K562 (cell line): ENCODE measurements around the gene PFKP. TPM values are rescaled to one million over a fixed set of nuclear protein-coding genes. Genes with fewer than 3 reads are reported as not detected.

Source experiments
- ATAC-seq: fragments of 200-7000 bp; cut with Tn5 transposase; 3 replicates; pipeline ENCODE4 v1.9.1; 2020; ENCODE audit warnings: moderate library complexity
- BruUV-seq: library from RNA; stranded (reverse); fragments of 400-500 nt; replicated peaks from 2 replicates; lab custom pipeline; 2021; lab: Mats Ljungman, UMichigan
- CTCF ChIA-PET: fragments of 300-600 bp; formaldehyde crosslinking; extraction: SDS; loops from one replicate; lab custom pipeline; 2021; ENCODE audit warnings: low intra/inter-chr PET ratio; lab: Yijun Ruan, JAX
- POLR2A ChIA-PET: fragments of 300-600, 350-650 bp; sonication (Branson Sonifier 250); formaldehyde crosslinking; extraction: SDS; loops from one replicate; lab custom pipeline; 2021; ENCODE audit warnings: antibody characterized with exemption, inconsistent platforms; lab: Yijun Ruan, JAX
- DNase-seq, 4 experiments: peaks; one replicate each; pipeline versions ENCODE4 v3.0.0 to v3.0.0-alpha.2; 2011 to 2018; ENCODE audit warnings: low spot score in 3 of 4, mixed read lengths in 3 of 4; ENCODE audit errors: extremely low read depth in 1 of 4
- FAIRE-seq: peaks from 2 replicates; lab custom pipeline; 2011; peaks lifted over from hg19 to GRCh38; lab: Jason Lieb, UNC
- H2AFZ ChIP-seq: 2 replicates; pipeline ENCODE4 v1.6.0; 2011; ENCODE audit warnings: low read depth, low read length, control low read depth, inconsistent platforms
- H3K27ac ChIP-seq: fragments of 200-600 bp; 3 replicates; pipeline ENCODE4 v1.8.0; 2011; ENCODE audit warnings: low read depth, mild to moderate bottlenecking, control low read depth, inconsistent platforms, low read length, moderate library complexity, mixed read lengths; ENCODE audit errors: extremely low read depth
- H3K27me3 ChIP-seq, 2 experiments: fragments of 300-600 bp in 1 of 2; 2 replicates in 1 of 2; 3 replicates in 1 of 2; pipeline versions ENCODE4 v1.6.0 to v1.8.0; 2011; ENCODE audit warnings: inconsistent platforms in 2 of 2, low read length in 2 of 2, mild to moderate bottlenecking in 1 of 2, mixed read lengths in 1 of 2, moderate library complexity in 1 of 2; ENCODE audit not compliant: control insufficient read depth in 2 of 2, insufficient read depth in 2 of 2
- H3K36me3 ChIP-seq: fragments of 300-600 bp; 3 replicates; pipeline ENCODE4 v1.8.0; 2011; ENCODE audit warnings: mild to moderate bottlenecking, low read length, inconsistent platforms; ENCODE audit not compliant: control insufficient read depth, insufficient read depth
- H3K4me1 ChIP-seq, 2 experiments: fragments of 200-600 bp in 1 of 2; replicated peaks in 1 of 2; 2 replicates in 1 of 2; 3 replicates in 1 of 2; pipeline versions ENCODE4 v1.5.1 to v1.8.0; 2011; ENCODE audit warnings: inconsistent platforms in 2 of 2, low read length in 2 of 2, mild to moderate bottlenecking in 1 of 2, mixed read lengths in 1 of 2, moderate library complexity in 1 of 2; ENCODE audit not compliant: control insufficient read depth in 2 of 2, insufficient read depth in 2 of 2
- H3K4me2 ChIP-seq: 2 replicates; pipeline ENCODE4 v1.6.1; 2011; ENCODE audit warnings: low read length, control low read depth, inconsistent platforms, mixed read lengths; ENCODE audit not compliant: insufficient read depth
- H3K4me3 ChIP-seq: fragments of 200-600 bp; sonication (generic), shearing (Covaris generic); 2 replicates; pipeline ENCODE4 v1.5.1; 2016; ENCODE audit warnings: control low read depth, inconsistent platforms
- H3K79me2 ChIP-seq: fragments of 200-600 bp; 3 replicates; pipeline ENCODE4 v1.8.0; 2011; ENCODE audit warnings: low read length, inconsistent platforms; ENCODE audit not compliant: control insufficient read depth, insufficient read depth
- H3K9ac ChIP-seq, 2 experiments: 2 replicates each; pipeline versions ENCODE4 v1.6.0 to v1.6.1; 2011; ENCODE audit warnings: low read depth in 2 of 2, low read length in 2 of 2, control low read depth in 1 of 2, inconsistent platforms in 1 of 2, mild to moderate bottlenecking in 1 of 2, mixed read lengths in 1 of 2; ENCODE audit not compliant: insufficient read depth in 1 of 2
- H3K9me1 ChIP-seq: one replicate; pipeline ENCODE4 v1.6.0; 2011; ENCODE audit warnings: inconsistent platforms, mild to moderate bottlenecking, low read length, moderate library complexity; ENCODE audit not compliant: control insufficient read depth, insufficient read depth
- H3K9me3 ChIP-seq: replicated peaks from 2 replicates; pipeline ENCODE4 v1.5.1; 2011; ENCODE audit warnings: low read depth, low read length, inconsistent platforms; ENCODE audit not compliant: control insufficient read depth, insufficient read depth
- H4K20me1 ChIP-seq: replicated peaks from 2 replicates; pipeline ENCODE4 v1.6.1; 2011; ENCODE audit warnings: low read length, inconsistent platforms, mixed read lengths; ENCODE audit not compliant: control insufficient read depth, insufficient read depth
- BRCA1 ChIP-seq, 2 experiments: fragments of 450-650 bp in 1 of 2; sonication (generic) in 1 of 2; formaldehyde crosslinking in 1 of 2; IDR thresholded peaks; 2 replicates each; pipeline versions ENCODE4 v1.5.0 to v1.6.1; 2017 to 2020; ENCODE audit warnings: mild to moderate bottlenecking in 1 of 2, missing genetic modification reagents in 1 of 2
- PHF20 ChIP-seq: fragments of 450-650 bp; IDR thresholded peaks from 2 replicates; pipeline ENCODE4 v1.6.1; 2018; ENCODE audit not compliant: partially characterized antibody
- ZBTB1 ChIP-seq: sonication (generic); formaldehyde crosslinking; IDR thresholded peaks from 2 replicates; pipeline ENCODE4 v1.8.1; 2023; ENCODE audit warnings: missing genetic modification reagents, low read depth, mild to moderate bottlenecking, borderline replicate concordance
- ZBTB7A ChIP-seq: IDR thresholded peaks from 2 replicates; pipeline ENCODE4 v1.6.1; 2011; ENCODE audit warnings: low read depth, mild to moderate bottlenecking, low read length, moderate library complexity, borderline replicate concordance; ENCODE audit not compliant: control insufficient read depth
- ZBTB8A ChIP-seq: fragments of 450-650 bp; IDR thresholded peaks from 2 replicates; pipeline ENCODE4 v1.6.1; 2018; ENCODE audit warnings: mild to moderate bottlenecking, moderate library complexity; ENCODE audit not compliant: partially characterized antibody
- ZFP36 ChIP-seq: fragments of 150-350 bp; IDR thresholded peaks from 2 replicates; pipeline ENCODE4 v1.6.1; 2018; ENCODE audit warnings: low read length, low read depth; ENCODE audit not compliant: partially characterized antibody
- ZNF512 ChIP-seq: IDR thresholded peaks from 2 replicates; pipeline ENCODE4 v1.6.1; 2016; ENCODE audit warnings: missing genetic modification characterization, missing compliant biosample characterization
- WGBS: fragments of 100-300 bp; shearing (Covaris generic); methylation state at CpG from one replicate; pipeline ENCODE4 v1.1.6; 2016; ENCODE audit warnings: low coverage, mixed read lengths; ENCODE audit not compliant: insufficient coverage; ENCODE audit errors: missing lambda C conversion rate; 5-methylcytosine and 5-hydroxymethylcytosine counted together
- in situ Hi-C: fragments of 300-500 bp; cut with MboI; formaldehyde crosslinking; loops from 4 replicates; pipeline ENCODE4 v1.15.0; 2018; ENCODE audit warnings: inconsistent platforms, mixed read lengths
- intact Hi-C: fragments of 100-400 bp; cut with micrococcal nuclease; formaldehyde crosslinking; loops from 2 replicates; pipeline ENCODE4 v1.14.2; 2022
- polyA plus RNA-seq, 8 experiments: library from polyadenylated mRNA; depleted of rRNA in 4 of 8; stranded (reverse) in 5 of 8; unstranded in 3 of 8; fragments of >200 nt; fragmentation: Nextera tagmentation in 2 of 8; fragmentation: Illumina TruSeq in 1 of 8; extraction: Ambion mirVana in 2 of 8; extraction: Trizol in 1 of 8; gene quantifications; 2 replicates each; pipeline versions ENCODE4 v1.2.1 to v1.2.3, GENCODE V29; 2011 to 2014; ENCODE audit warnings: inconsistent platforms in 1 of 8, missing spikeins in 1 of 8
- total RNA-seq, 7 experiments: library from RNA; depleted of rRNA in 6 of 7; stranded (reverse); fragments of >200 nt in 6 of 7; fragmentation: Illumina TruSeq in 2 of 7; extraction: Trizol in 2 of 7; gene quantifications; 2 replicates each; pipeline versions ENCODE4 v1.2.1 to v1.2.3, GENCODE V29; 2011 to 2021; ENCODE audit warnings: low replicate concordance in 1 of 7

PFKP gene
- total and polyA plus RNA-seq, 9 of the 15 experiments (the other 6 are each of a cell fraction or from before 2014, with no cell fraction given) = 23.5 to 116 (median 62.1) TPM

- Histone ChIP-seq H4K20me1 (no peaks in the 10 kb centered on the region), H3K4me1 (no peaks in the 10 kb centered on the region), H3K79me2 (no peaks in the 10 kb centered on the region), H3K27me3 (no peaks in the 10 kb centered on the region), H3K36me3 (peaks cover 89% of the 10 kb centered on the region; the same call in 2 of the 3 replicates), H3K9me3 (no peaks in the 10 kb centered on the region), H3K9ac (no peak overlapping the region), H2AFZ (no peak overlapping the region), H3K4me3 (no peak overlapping the region), H3K9me1 (no peaks in the 10 kb centered on the region), H3K4me2 (no peak overlapping the region), H3K27ac (no peak overlapping the region)
- intact Hi-C loops (no loop called here), in situ Hi-C loops (no loop called here)
- WGBS = 97% methylated on average over 18 of the region's 18 CpGs
- no peak for ATAC-seq
- ChIA-PET POLR2A (no interaction called here), CTCF (no interaction called here)
- BruUV-seq = no TSS peak
- no peak for DNase-seq
- no peak for FAIRE-seq
- TF ChIP-seq ZNF512 (tag) = no peak
- TF ChIP-seq PHF20 = no peak
- TF ChIP-seq ZFP36 = no peak
- TF ChIP-seq ZBTB7A = no peak
- no peak for TF ChIP-seq BRCA1 (IDR thresholded peaks at IDR 0.05)
- TF ChIP-seq BRCA1 (CRISPR knock-in tag; IDR thresholded peaks at IDR 0.05) = no peak
- no peak for TF ChIP-seq ZBTB8A
- TF ChIP-seq ZBTB1 = no peak
Measured at GRCh38 chr10:3145366-3145765, 78.0 kb downstream of the PFKP start.
